ENCODE results near the gene KIAA0930. TPM values are rescaled to one million over a fixed set of nuclear protein-coding genes. Genes with fewer than 3 reads are reported as not detected.

KIAA0930 gene
- total RNA-seq, 4 donors from 2014 or later = 18.0 to 51.2 (median 25.1) TPM

GRCh38 chr22:45212992-45213751 lies 27.5 kb downstream of the KIAA0930 start:
- Histone ChIP-seq H3K36me3 (peaks cover 0 to 3% (median 0%) of the 10 kb centered on the region in 4 donors), H3K4me3 (peak overlapping the region in 2 of 4 donors; percentile 20 to 26), H3K9me3 (no peaks in the 10 kb centered on the region), H3K27me3 (no peaks in the 10 kb centered on the region), H3K4me1 (peaks cover 4 to 31% (median 12%) of the 10 kb centered on the region in 4 donors), H3K27ac (peak overlapping the region; percentile 54 to 79 (median 69))
- intact Hi-C loops (cut with DNase I; ENCODE audit: low total_unique reads) (no loop called here), in situ Hi-C loops (cut with MboI; ENCODE audit: low pct_ligation_motif_present in 1 of 4, low pct_unique_long_range_greater_than_20kb in 1 of 4, low sequenced_read_pairs in 3 of 4) (no loop called here)
- 51 to 71% methylated on average over 7 to 22 of the region's 22 CpGs for WGBS, 2 donors (ENCODE audit: low coverage in 1 of 2)
- peak; percentile 27 for DNase-seq
- no peak for TF ChIP-seq EP300 (IDR thresholded peaks at IDR 0.05; ENCODE audit: low read depth)
- no peak for TF ChIP-seq CTCF (IDR thresholded peaks at IDR 0.05)
- no peak for TF ChIP-seq POLR2AphosphoS5 (IDR thresholded peaks at IDR 0.05)
- TF ChIP-seq POLR2A (IDR thresholded peaks at IDR 0.05) = no peak

- peaks cover 4 to 31% (median 12%) of the 10 kb centered on the region in 4 donors for H3K4me1 ChIP-seq
- no peaks in the 10 kb centered on the region for H3K27me3 ChIP-seq
- peak overlapping the region; percentile 54 to 79 (median 69) for H3K27ac ChIP-seq
- no peaks in the 10 kb centered on the region for H3K9me3 ChIP-seq
- DNase-seq = peak; percentile 64
- intact Hi-C loops (cut with DNase I; ENCODE audit: low total_unique reads) (no loop called here), in situ Hi-C loops (cut with MboI; ENCODE audit: low pct_ligation_motif_present in 1 of 4, low pct_unique_long_range_greater_than_20kb in 1 of 4, low sequenced_read_pairs in 3 of 4) (no loop called here)
- 70% methylated on average over 14 of the region's 14 CpGs; no CpG with 5 or more reads in 1 of the 2 donors for WGBS, 2 donors (ENCODE audit: low coverage in 1 of 2)
- peaks cover 0 to 3% (median 0%) of the 10 kb centered on the region in 4 donors for H3K36me3 ChIP-seq
- no peak for TF ChIP-seq EP300 (IDR thresholded peaks at IDR 0.05; ENCODE audit: low read depth)
- TF ChIP-seq POLR2AphosphoS5 (IDR thresholded peaks at IDR 0.05) = peak in 1 of 3 donors; percentile 20
- H3K4me3 ChIP-seq = peak overlapping the region in 3 of 4 donors; percentile 11 to 26 (median 20)
Observed at GRCh38 chr22:45212306-45212709, 28.4 kb downstream of the KIAA0930 start.

GRCh38 chr22:45211848-45212247 lies 28.8 kb downstream of the KIAA0930 start:
- H3K9me3 ChIP-seq = no peaks in the 10 kb centered on the region
- peak overlapping the region in 2 of 4 donors; percentile 20 to 26 for H3K4me3 ChIP-seq
- in situ Hi-C loops (cut with MboI; ENCODE audit: low pct_ligation_motif_present in 1 of 4, low pct_unique_long_range_greater_than_20kb in 1 of 4, low sequenced_read_pairs in 3 of 4) (no loop called here), intact Hi-C loops (cut with DNase I; ENCODE audit: low total_unique reads) (no loop called here)
- H3K36me3 ChIP-seq = peaks cover 0 to 3% (median 0%) of the 10 kb centered on the region in 4 donors
- no peaks in the 10 kb centered on the region for H3K27me3 ChIP-seq
- DNase-seq = no peak
- 86% methylated on average over 18 of the region's 18 CpGs; no CpG with 5 or more reads in 1 of the 2 donors for WGBS, 2 donors (ENCODE audit: low coverage in 1 of 2)
- TF ChIP-seq POLR2A (IDR thresholded peaks at IDR 0.05) = no peak
- H3K27ac ChIP-seq = peak overlapping the region; percentile 54 to 79 (median 69)
- peaks cover 4 to 31% (median 12%) of the 10 kb centered on the region in 4 donors for H3K4me1 ChIP-seq

GRCh38 chr22:45211435-45211834 lies 29.3 kb downstream of the KIAA0930 start:
- no peak overlapping the region for H3K4me3 ChIP-seq
- intact Hi-C loops (cut with DNase I; ENCODE audit: low total_unique reads) (no loop called here), in situ Hi-C loops (cut with MboI; ENCODE audit: low pct_ligation_motif_present in 1 of 4, low pct_unique_long_range_greater_than_20kb in 1 of 4, low sequenced_read_pairs in 3 of 4) (no loop called here)
- H3K27ac ChIP-seq = peak overlapping the region; percentile 54 to 79 (median 69)
- TF ChIP-seq EP300 (IDR thresholded peaks at IDR 0.05; ENCODE audit: low read depth) = no peak
- no peak for TF ChIP-seq POLR2A (IDR thresholded peaks at IDR 0.05)
- TF ChIP-seq CTCF (IDR thresholded peaks at IDR 0.05) = no peak
- no peak for TF ChIP-seq POLR2AphosphoS5 (IDR thresholded peaks at IDR 0.05)
- no peaks in the 10 kb centered on the region for H3K9me3 ChIP-seq
- H3K36me3 ChIP-seq = peaks cover 0 to 3% (median 0%) of the 10 kb centered on the region in 4 donors
- DNase-seq = no peak
- no peaks in the 10 kb centered on the region for H3K27me3 ChIP-seq
- H3K4me1 ChIP-seq = peaks cover 4 to 31% (median 11%) of the 10 kb centered on the region in 4 donors
- 90% methylated on average over 8 of the region's 8 CpGs; no CpG with 5 or more reads in 1 of the 2 donors for WGBS, 2 donors (ENCODE audit: low coverage in 1 of 2)

GRCh38 chr22:45210991-45211390 lies 29.7 kb downstream of the KIAA0930 start:
- WGBS, 2 donors (ENCODE audit: low coverage in 1 of 2) = 85 to 92% methylated on average over 5 to 8 of the region's 8 CpGs
- in situ Hi-C loops (cut with MboI; ENCODE audit: low pct_ligation_motif_present in 1 of 4, low pct_unique_long_range_greater_than_20kb in 1 of 4, low sequenced_read_pairs in 3 of 4) = no loop called here
- Histone ChIP-seq H3K27me3 (no peaks in the 10 kb centered on the region), H3K4me3 (no peak overlapping the region), H3K4me1 (peaks cover 4 to 31% (median 9%) of the 10 kb centered on the region in 4 donors), H3K9me3 (no peaks in the 10 kb centered on the region), H3K36me3 (peaks cover 0 to 3% (median 0%) of the 10 kb centered on the region in 4 donors), H3K27ac (no peak overlapping the region)
- no peak for TF ChIP-seq POLR2A (IDR thresholded peaks at IDR 0.05)
- no peak for TF ChIP-seq POLR2AphosphoS5 (IDR thresholded peaks at IDR 0.05)
- no peak for TF ChIP-seq EP300 (IDR thresholded peaks at IDR 0.05; ENCODE audit: low read depth)
- no peak for TF ChIP-seq CTCF (IDR thresholded peaks at IDR 0.05)
- no peak for DNase-seq
- intact Hi-C loops (cut with DNase I; ENCODE audit: low total_unique reads) = no loop called here
